HG03097 (cell line): ENCODE results near the gene MTUS2.
"Not testable (repeated sequence)": the region's sequence is repeated elsewhere in the genome, so short reads cannot be mapped to it uniquely, and the experiment has no call there.

ENCODE experiments used
- ATAC-seq: cut with Tn5 transposase; IDR thresholded peaks from one replicate; pipeline ENCODE4 v1.9.1; 2021; ENCODE audit not compliant: unreplicated experiment, low FRiP score

The MTUS2 gene

GRCh38 chr13:29202753-29203152 is 382.6 kb downstream of the MTUS2 start:
- ATAC-seq, result not testable (repeated sequence)

GRCh38 chr13:29204651-29205050 is 384.5 kb downstream of the MTUS2 start:
- ATAC-seq, result no peak

GRCh38 chr13:29210676-29211075 is 390.5 kb downstream of the MTUS2 start:
- ATAC-seq, result no peak

GRCh38 chr13:29211162-29211561 is 391.0 kb downstream of the MTUS2 start:
- not testable (repeated sequence) for ATAC-seq

- no peak for ATAC-seq
Measured at GRCh38 chr13:29222458-29222857, 402.3 kb downstream of the MTUS2 start.

- no peak for ATAC-seq
Measured at GRCh38 chr13:29224206-29224605, 404.1 kb downstream of the MTUS2 start.

- no peak for ATAC-seq
Measured at GRCh38 chr13:29227576-29227975, 407.4 kb downstream of the MTUS2 start.

- no peak for ATAC-seq
Measured at GRCh38 chr13:29230299-29230845, 410.2 kb downstream of the MTUS2 start.

- ATAC-seq, result no peak
Measured at GRCh38 chr13:29239653-29240525, 419.8 kb downstream of the MTUS2 start.

- ATAC-seq, result no peak
Measured at GRCh38 chr13:29254626-29255370, 434.7 kb downstream of the MTUS2 start.

GRCh38 chr13:29255567-29255966 is 435.4 kb downstream of the MTUS2 start:
- no peak for ATAC-seq

GRCh38 chr13:29260684-29261083 is 440.5 kb downstream of the MTUS2 start:
- ATAC-seq, result no peak

- no peak for ATAC-seq
Measured at GRCh38 chr13:29266261-29266660, 446.1 kb downstream of the MTUS2 start.

GRCh38 chr13:29266756-29267733 is 446.9 kb downstream of the MTUS2 start:
- no peak for ATAC-seq

GRCh38 chr13:29270271-29270985 is 450.3 kb downstream of the MTUS2 start:
- no peak for ATAC-seq

- ATAC-seq, result no peak
Measured at GRCh38 chr13:29271606-29272005, 451.5 kb downstream of the MTUS2 start.

GRCh38 chr13:29279356-29280254 is 459.5 kb downstream of the MTUS2 start:
- no peak for ATAC-seq

GRCh38 chr13:29281932-29282495 is 461.9 kb downstream of the MTUS2 start:
- no peak for ATAC-seq
